ENCODE results near the gene NUBP1. TPM values are rescaled to one million over a fixed set of nuclear protein-coding genes. Genes with fewer than 3 reads are reported as not detected.
A peak's percentile ranks its signal among the peaks of the same experiment; 100 is the strongest.

Gene NUBP1
- total RNA-seq, 1 experiment from 2014 or later, result 31.5 TPM

- intact Hi-C loops (cut with micrococcal nuclease), result loop anchor here (5.0 to 10.0 kb wide), 4 partner anchors 137 to 1595 kb away; partner anchors contain the start of genes CIITA and EMP2
- BruUV-seq (replicated peaks), result no TSS peak
- no peak for TF ChIP-seq JUND (IDR thresholded peaks at IDR 0.05)
- no peak for TF ChIP-seq ELF1 (IDR thresholded peaks at IDR 0.05; ENCODE audit: borderline replicate concordance, low read depth)
- no peak for TF ChIP-seq EZH2 (IDR thresholded peaks at IDR 0.05)
- TF ChIP-seq TCF7L2 (IDR thresholded peaks at IDR 0.05; ENCODE audit: borderline replicate concordance, extremely low read depth, insufficient read depth, insufficient read length), result no peak
- TF ChIP-seq, protein P1, sequence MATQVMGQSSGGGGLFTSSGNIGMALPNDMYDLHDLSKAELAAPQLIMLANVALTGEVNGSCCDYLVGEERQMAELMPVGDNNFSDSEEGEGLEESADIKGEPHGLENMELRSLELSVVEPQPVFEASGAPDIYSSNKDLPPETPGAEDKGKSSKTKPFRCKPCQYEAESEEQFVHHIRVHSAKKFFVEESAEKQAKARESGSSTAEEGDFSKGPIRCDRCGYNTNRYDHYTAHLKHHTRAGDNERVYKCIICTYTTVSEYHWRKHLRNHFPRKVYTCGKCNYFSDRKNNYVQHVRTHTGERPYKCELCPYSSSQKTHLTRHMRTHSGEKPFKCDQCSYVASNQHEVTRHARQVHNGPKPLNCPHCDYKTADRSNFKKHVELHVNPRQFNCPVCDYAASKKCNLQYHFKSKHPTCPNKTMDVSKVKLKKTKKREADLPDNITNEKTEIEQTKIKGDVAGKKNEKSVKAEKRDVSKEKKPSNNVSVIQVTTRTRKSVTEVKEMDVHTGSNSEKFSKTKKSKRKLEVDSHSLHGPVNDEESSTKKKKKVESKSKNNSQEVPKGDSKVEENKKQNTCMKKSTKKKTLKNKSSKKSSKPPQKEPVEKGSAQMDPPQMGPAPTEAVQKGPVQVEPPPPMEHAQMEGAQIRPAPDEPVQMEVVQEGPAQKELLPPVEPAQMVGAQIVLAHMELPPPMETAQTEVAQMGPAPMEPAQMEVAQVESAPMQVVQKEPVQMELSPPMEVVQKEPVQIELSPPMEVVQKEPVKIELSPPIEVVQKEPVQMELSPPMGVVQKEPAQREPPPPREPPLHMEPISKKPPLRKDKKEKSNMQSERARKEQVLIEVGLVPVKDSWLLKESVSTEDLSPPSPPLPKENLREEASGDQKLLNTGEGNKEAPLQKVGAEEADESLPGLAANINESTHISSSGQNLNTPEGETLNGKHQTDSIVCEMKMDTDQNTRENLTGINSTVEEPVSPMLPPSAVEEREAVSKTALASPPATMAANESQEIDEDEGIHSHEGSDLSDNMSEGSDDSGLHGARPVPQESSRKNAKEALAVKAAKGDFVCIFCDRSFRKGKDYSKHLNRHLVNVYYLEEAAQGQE (IDR thresholded peaks at IDR 0.05; ENCODE audit: low read depth), result no peak
- no peak for TF ChIP-seq RAD21 (IDR thresholded peaks at IDR 0.05; ENCODE audit: low read depth)
- TF ChIP-seq POLR2AphosphoS5 (IDR thresholded peaks at IDR 0.05; ENCODE audit: low read depth, low read length), result no peak
- no peak for TF ChIP-seq POLR2A (IDR thresholded peaks at IDR 0.05; ENCODE audit: borderline replicate concordance, extremely low read depth, insufficient read depth, insufficient read length)
- TF ChIP-seq FOSL1 (IDR thresholded peaks at IDR 0.05; ENCODE audit: low read depth), result no peak
- TF ChIP-seq SP1 (IDR thresholded peaks at IDR 0.05; ENCODE audit: low read depth), result no peak
- TF ChIP-seq SIN3A (IDR thresholded peaks at IDR 0.05; ENCODE audit: low read depth), result no peak
- no peak for TF ChIP-seq ZNF274 (IDR thresholded peaks at IDR 0.05; ENCODE audit: low read depth, low read length)
- Histone ChIP-seq H2AFZ (ENCODE audit: low read depth, low read length, poor library complexity, severe bottlenecking) (no peak overlapping the region), H3K27me3 (ENCODE audit: insufficient read depth, low read length) (no peaks in the 10 kb centered on the region), H3K36me3 (ENCODE audit: control insufficient read depth in 1 of 2, insufficient read depth in 2 of 2, low read length in 2 of 2) (no peaks in the 10 kb centered on the region), H3K4me2 (ENCODE audit: low read length) (peak overlapping the region; percentile 70), H3K27ac (ENCODE audit: low read depth, low read length) (no peak overlapping the region), H4K20me1 (ENCODE audit: insufficient read depth) (no peaks in the 10 kb centered on the region), H3K9ac (ENCODE audit: low read length) (no peak overlapping the region), H3K79me2 (ENCODE audit: insufficient read depth, low read length) (no peaks in the 10 kb centered on the region), H3K4me1 (ENCODE audit: control insufficient read depth in 1 of 2, insufficient read depth in 2 of 2, low read length in 2 of 2) (peaks cover 31 to 57% of the 10 kb centered on the region in 2 experiments), H3K9me3 (ENCODE audit: control insufficient read depth in 1 of 2, insufficient read depth in 1 of 2, low read depth in 1 of 2, low read length in 2 of 2) (no peaks in the 10 kb centered on the region), H3K4me3 (replicated peaks in 1 of 2; ENCODE audit: low read depth in 1 of 2, low read length in 2 of 2) (no peak overlapping the region), H3K9me2 (ENCODE audit: insufficient read depth) (no peaks in the 10 kb centered on the region)
- ATAC-seq (no peak), DNase-seq (ENCODE audit: low read depth, low spot score) (no peak)
- ChIA-PET RAD21 (ENCODE audit: low non-redundant PET in 1 of 2, low total read pairs in 2 of 2, uncharacterized antibody in 2 of 2, unreplicated experiment in 2 of 2) (no interaction called here), CTCF (interaction anchor here (1.0 to 1.3 kb wide), 2 partner anchors 179 to 225 kb away, joined by 3 to 6 read pairs; no protein-coding TSS in a partner anchor), POLR2A (no interaction called here)
These were observed 3.4 kb upstream of the NUBP1 start for GRCh38 chr16:10740000-10740844.
